PC-9 (cell line): ENCODE results near the gene CCL25. TPM values are rescaled to one million over a fixed set of nuclear protein-coding genes. Genes with fewer than 3 reads are reported as not detected.

Experiments used
- BruUV-seq: library from RNA; stranded (reverse); fragments of 400-500 nt; replicated peaks from 2 replicates; lab custom pipeline; 2021; lab: Mats Ljungman, UMichigan
- CTCF ChIA-PET: fragments of 300-600 bp; sonication (Branson Sonifier 250); formaldehyde crosslinking; loops from one replicate; lab custom pipeline; 2022; ENCODE audit warnings: antibody characterized with exemption; lab: Charles Lee
- POLR2A ChIA-PET: fragments of 300-600 bp; sonication (Branson Sonifier 250); formaldehyde crosslinking; loops from one replicate; lab custom pipeline; 2022; ENCODE audit warnings: antibody characterized with exemption; ENCODE audit not compliant: unreplicated experiment; lab: Charles Lee
- DNase-seq, 2 experiments: peaks; one replicate each; pipeline versions ENCODE4 v3.0.0 to v3.0.0-alpha.2; 2015 to 2022; ENCODE audit warnings: mixed read lengths in 1 of 2
- H2AFZ ChIP-seq: fragments of 200-600 bp; sonication (generic); 2 replicates; pipeline ENCODE4 v1.8.1; 2017; ENCODE audit warnings: antibody characterized with exemption
- H3F3A ChIP-seq: fragments of 200-600 bp; sonication (generic); 2 replicates; pipeline ENCODE4 v1.8.1; 2017; ENCODE audit warnings: antibody characterized with exemption, mild to moderate bottlenecking, low read depth; ENCODE audit not compliant: insufficient read depth
- H3K27ac ChIP-seq: fragments of 200-600 bp; sonication (generic); 2 replicates; pipeline ENCODE4 v1.6.1; 2016; ENCODE audit warnings: mixed run types
- H3K27me3 ChIP-seq: fragments of 200-600 bp; sonication (generic); 2 replicates; pipeline ENCODE4 v1.6.1; 2016; ENCODE audit warnings: low read depth, mixed run types; ENCODE audit not compliant: insufficient read depth
- H3K36me3 ChIP-seq: fragments of 200-600 bp; sonication (generic); 2 replicates; pipeline ENCODE4 v1.6.1; 2016; ENCODE audit warnings: low read depth, mixed run types
- H3K4me1 ChIP-seq: fragments of 200-600 bp; sonication (generic); replicated peaks from 2 replicates; pipeline ENCODE4 v1.6.1; 2016; ENCODE audit warnings: mixed run types; ENCODE audit not compliant: insufficient read depth
- H3K4me2 ChIP-seq: fragments of 200-600 bp; sonication (generic); 2 replicates; pipeline ENCODE4 v1.6.1; 2017; ENCODE audit warnings: mixed run types
- H3K4me3 ChIP-seq: fragments of 200-600 bp; sonication (generic); 2 replicates; pipeline ENCODE4 v1.6.1; 2016; ENCODE audit warnings: mixed run types
- H3K79me2 ChIP-seq: fragments of 200-600 bp; sonication (generic); 2 replicates; pipeline ENCODE4 v1.6.1; 2017; ENCODE audit warnings: low read depth, mixed run types
- H3K9me2 ChIP-seq: fragments of 200-600 bp; sonication (generic); 2 replicates; pipeline ENCODE4 v1.8.1; 2017; ENCODE audit warnings: mild to moderate bottlenecking; ENCODE audit not compliant: insufficient read depth
- H3K9me3 ChIP-seq: fragments of 200-600 bp; sonication (generic); 2 replicates; pipeline ENCODE4 v1.8.1; 2016; ENCODE audit warnings: low read depth; ENCODE audit not compliant: insufficient read depth
- H4K20me1 ChIP-seq: fragments of 200-600 bp; sonication (generic); 2 replicates; pipeline ENCODE4 v1.8.1; 2017; ENCODE audit not compliant: insufficient read depth
- CTCF ChIP-seq: fragments of 200-600 bp; sonication (generic); conservative IDR thresholded peaks from 2 replicates; pipeline ENCODE4 v1.6.1; 2017; ENCODE audit warnings: mixed run types, antibody characterized with exemption, mild to moderate bottlenecking, moderate library complexity
- EZH2 ChIP-seq: fragments of 200-600 bp; sonication (generic); IDR thresholded peaks from 2 replicates; pipeline ENCODE4 v1.8.0; 2017; ENCODE audit warnings: antibody characterized with exemption, low read depth
- intact Hi-C: fragments of 100-400 bp; cut with micrococcal nuclease; formaldehyde crosslinking; loops from one replicate; pipeline ENCODE4 v1.10.0; 2022; ENCODE audit not compliant: unreplicated experiment
- total RNA-seq: library from RNA; stranded (reverse); gene quantifications from 2 replicates; pipeline ENCODE4 v1.2.3, GENCODE V29; 2021

CCL25 gene
- total RNA-seq, 1 experiment from 2014 or later = not detected

GRCh38 chr19:8108560-8109445 lies 56.2 kb downstream of the CCL25 start:
- Histone ChIP-seq H3K9me2 (no peaks in the 10 kb centered on the region), H3K9me3 (no peaks in the 10 kb centered on the region), H2AFZ (no peak overlapping the region), H3K27ac (no peak overlapping the region), H4K20me1 (no peaks in the 10 kb centered on the region), H3K4me1 (peaks cover 10% of the 10 kb centered on the region), H3K4me3 (no peak overlapping the region), H3K79me2 (no peaks in the 10 kb centered on the region), H3K4me2 (no peak overlapping the region), H3K27me3 (peaks cover 61% of the 10 kb centered on the region), H3K36me3 (no peaks in the 10 kb centered on the region), H3F3A (peaks cover 17% of the 10 kb centered on the region)
- TF ChIP-seq EZH2 = no peak
- no peak for TF ChIP-seq CTCF
- no TSS peak for BruUV-seq
- intact Hi-C loops = no loop called here
- no peak for DNase-seq
- POLR2A ChIA-PET = no interaction called here
- CTCF ChIA-PET = interaction anchor here (0.5 to 0.6 kb wide), 2 partner anchors 47 to 144 kb away, joined by 3 to 7 read pairs; no protein-coding TSS in a partner anchor

GRCh38 chr19:8109455-8109854 lies 56.9 kb downstream of the CCL25 start:
- no peaks in the 10 kb centered on the region for H3K36me3 ChIP-seq
- H3K9me2 ChIP-seq = no peaks in the 10 kb centered on the region
- no peak overlapping the region for H3K4me2 ChIP-seq
- POLR2A ChIA-PET = no interaction called here
- CTCF ChIA-PET = no interaction called here
- intact Hi-C loops = no loop called here
- no peak overlapping the region for H2AFZ ChIP-seq
- H3F3A ChIP-seq = peaks cover 17% of the 10 kb centered on the region
- no peaks in the 10 kb centered on the region for H4K20me1 ChIP-seq
- TF ChIP-seq CTCF (no peak), EZH2 (no peak)
- no peak overlapping the region for H3K27ac ChIP-seq
- BruUV-seq = no TSS peak
- no peaks in the 10 kb centered on the region for H3K79me2 ChIP-seq
- peaks cover 60% of the 10 kb centered on the region for H3K27me3 ChIP-seq
- H3K4me3 ChIP-seq = no peak overlapping the region
- DNase-seq = no peak
- no peaks in the 10 kb centered on the region for H3K9me3 ChIP-seq
- H3K4me1 ChIP-seq = peaks cover 10% of the 10 kb centered on the region

GRCh38 chr19:8109890-8110662 lies 57.5 kb downstream of the CCL25 start:
- no peaks in the 10 kb centered on the region for H3K9me3 ChIP-seq
- peaks cover 10% of the 10 kb centered on the region for H3K4me1 ChIP-seq
- no peaks in the 10 kb centered on the region for H4K20me1 ChIP-seq
- peaks cover 17% of the 10 kb centered on the region for H3F3A ChIP-seq
- TF ChIP-seq EZH2 (no peak), CTCF (no peak)
- POLR2A ChIA-PET = no interaction called here
- BruUV-seq = no TSS peak
- no peak for DNase-seq
- H3K9me2 ChIP-seq = no peaks in the 10 kb centered on the region
- no peak overlapping the region for H3K4me3 ChIP-seq
- H3K4me2 ChIP-seq = no peak overlapping the region
- no peaks in the 10 kb centered on the region for H3K36me3 ChIP-seq
- H3K79me2 ChIP-seq = no peaks in the 10 kb centered on the region
- no peak overlapping the region for H3K27ac ChIP-seq
- CTCF ChIA-PET = no interaction called here
- intact Hi-C loops = no loop called here
- H2AFZ ChIP-seq = no peak overlapping the region
- peaks cover 56% of the 10 kb centered on the region for H3K27me3 ChIP-seq
